Islet of Langerhans (tissue), 1 donor: ENCODE results near the gene NFIB.

ENCODE experiments used
- FAIRE-seq: peaks from one replicate; lab custom pipeline; 2011; peaks lifted over from hg19 to GRCh38; lab: Jason Lieb, UNC

The NFIB gene

GRCh38 chr9:14344941-14345353 is 31.0 kb upstream of the NFIB start:
- FAIRE-seq: no peak

GRCh38 chr9:14344053-14344524 is 30.1 kb upstream of the NFIB start:
- no peak for FAIRE-seq

- no peak for FAIRE-seq
Measured at GRCh38 chr9:14343261-14344031, 29.5 kb upstream of the NFIB start.

GRCh38 chr9:14342736-14343135 is 28.8 kb upstream of the NFIB start:
- FAIRE-seq: no peak

- no peak for FAIRE-seq
Measured at GRCh38 chr9:14341437-14342122, 27.6 kb upstream of the NFIB start.

GRCh38 chr9:14340994-14341393 is 27.1 kb upstream of the NFIB start:
- no peak for FAIRE-seq

GRCh38 chr9:14340219-14340873 is 26.4 kb upstream of the NFIB start:
- FAIRE-seq: no peak

GRCh38 chr9:14339746-14340145 is 25.8 kb upstream of the NFIB start:
- no peak for FAIRE-seq

- FAIRE-seq: no peak
Measured at GRCh38 chr9:14337615-14338014, 23.7 kb upstream of the NFIB start.

GRCh38 chr9:14336244-14336643 is 22.3 kb upstream of the NFIB start:
- no peak for FAIRE-seq

- FAIRE-seq: no peak
Measured at GRCh38 chr9:14331120-14331519, 17.2 kb upstream of the NFIB start.

GRCh38 chr9:14327036-14327435 is 13.1 kb upstream of the NFIB start:
- no peak for FAIRE-seq

GRCh38 chr9:14326264-14326826 is 12.4 kb upstream of the NFIB start:
- no peak for FAIRE-seq

GRCh38 chr9:14325147-14325546 is 11.2 kb upstream of the NFIB start:
- FAIRE-seq: peak; percentile 51

- no peak for FAIRE-seq
Measured at GRCh38 chr9:14323985-14324650, 10.2 kb upstream of the NFIB start.

GRCh38 chr9:14323083-14323971 is 9.4 kb upstream of the NFIB start:
- FAIRE-seq: peak; percentile 69

GRCh38 chr9:14322211-14323082 is 8.5 kb upstream of the NFIB start:
- no peak for FAIRE-seq

- FAIRE-seq: no peak
Measured at GRCh38 chr9:14321517-14322130, 7.7 kb upstream of the NFIB start.

GRCh38 chr9:14320271-14321181 is 6.6 kb upstream of the NFIB start:
- no peak for FAIRE-seq
